ENCODE measurements around the gene UBA52. TPM values are rescaled to one million over a fixed set of nuclear protein-coding genes. Genes with fewer than 3 reads are reported as not detected.

The UBA52 gene
- total RNA-seq, 2 donors from 2014 or later, result 696 to 720 TPM

DNA sequence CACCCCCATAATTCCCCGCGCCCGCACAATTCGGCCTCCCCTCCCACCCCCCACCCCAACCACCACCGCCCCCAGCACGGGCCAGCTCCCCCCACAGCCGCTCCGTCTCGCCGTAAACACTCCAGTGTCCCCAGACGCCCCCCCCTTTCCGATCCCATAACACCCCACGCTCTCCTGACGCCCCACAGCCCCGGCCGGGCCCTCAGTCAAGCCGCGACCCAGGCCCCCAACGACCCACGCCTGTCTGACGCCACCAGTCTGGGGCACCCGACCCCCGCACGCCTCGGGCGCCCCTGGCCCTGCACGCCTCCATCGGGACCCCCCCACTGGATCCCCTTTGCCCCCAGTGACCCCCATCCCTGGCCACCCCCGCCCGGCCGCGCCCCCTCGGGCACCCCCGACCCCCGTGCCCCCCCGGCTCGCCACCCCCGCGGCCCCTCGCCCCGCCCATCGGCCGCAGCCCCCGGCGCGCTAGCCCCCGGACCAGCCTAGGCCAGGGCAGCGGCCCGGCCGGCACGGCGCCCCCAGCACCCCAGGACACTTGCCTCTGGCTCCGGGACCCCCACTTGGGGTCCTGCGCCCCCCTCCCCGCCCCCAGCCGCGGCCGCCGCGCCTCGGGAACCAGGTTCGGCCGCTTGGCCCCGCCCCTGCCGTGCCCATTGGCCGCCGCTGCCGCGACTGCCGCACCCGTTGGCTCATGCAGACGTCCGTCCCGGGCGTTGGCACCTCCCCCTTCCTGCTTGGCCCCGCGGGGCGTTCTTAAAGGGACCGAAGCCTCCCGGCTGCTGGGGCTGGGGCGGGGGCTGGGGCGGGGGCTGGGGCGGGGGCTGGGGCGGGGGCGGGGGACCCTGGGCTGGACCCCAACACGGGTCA is 28.5 kb upstream of the UBA52 start, which contains the start of gene FKBP8:
Gene FKBP8 (minus strand): TSS at position 633 of the 873 bp plus-strand sequence. CDS start 1,603 bp downstream, outside the sequence.
- DNase-seq (peak; percentile 96), ATAC-seq (peak; percentile 98 to 99)
- intact Hi-C loops (cut with DNase I), result no loop called here

DNA sequence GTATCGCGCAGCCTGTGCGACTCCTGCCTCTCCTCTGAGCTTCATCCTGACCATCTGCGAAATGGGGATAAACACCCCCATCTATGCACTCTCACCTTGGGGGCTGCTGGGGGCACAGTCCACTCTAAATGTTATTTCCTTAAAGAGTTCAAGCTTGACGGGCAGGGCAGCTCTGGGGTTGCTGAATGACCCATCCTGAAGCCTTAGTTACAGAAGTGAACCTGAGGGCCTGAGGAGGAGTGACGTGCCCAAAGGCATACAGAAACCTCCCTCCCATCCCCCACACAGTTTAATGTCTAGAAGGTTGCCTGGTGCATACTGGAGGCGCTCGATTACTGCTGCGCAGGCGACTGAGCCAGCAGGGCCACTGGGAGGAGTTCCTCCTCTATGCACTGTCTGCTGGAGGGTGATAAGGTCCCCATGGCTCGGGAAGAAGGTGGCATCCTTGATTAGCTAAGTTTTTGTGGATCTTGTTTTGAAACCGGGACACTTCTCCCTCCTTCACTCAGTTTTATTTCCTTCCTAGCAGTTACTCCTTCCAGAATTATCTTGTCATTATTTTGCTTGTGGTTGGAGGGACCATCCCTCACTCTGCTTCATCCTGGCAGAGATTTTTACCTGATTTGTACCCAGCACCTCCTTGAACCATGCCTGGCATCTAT is 27.7 kb upstream of the UBA52 start:
- intact Hi-C loops (cut with DNase I), result no loop called here
- no peak for DNase-seq

DNA sequence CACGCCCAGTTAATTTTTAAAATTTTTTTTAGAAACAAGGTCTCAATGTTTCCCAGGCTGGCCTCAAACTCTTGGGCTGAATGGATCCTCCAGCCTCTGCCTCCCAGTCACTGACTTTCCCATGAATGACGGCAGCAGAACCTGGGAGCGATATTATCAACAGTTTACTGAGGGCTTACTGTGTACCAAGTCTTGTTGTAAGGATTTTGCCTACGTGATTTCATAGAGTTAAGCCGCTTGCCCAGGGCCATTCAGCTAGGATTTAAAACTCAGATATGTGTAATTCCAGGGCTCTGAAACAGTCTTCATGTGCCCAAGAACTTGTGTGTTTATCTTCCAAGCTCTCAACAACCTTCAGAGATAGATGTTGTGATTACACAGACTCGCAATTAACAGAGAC is 20.0 kb upstream of the UBA52 start:
- ATAC-seq, result no peak
- DNase-seq, result no peak
- intact Hi-C loops (cut with DNase I), result no loop called here

More for the DNA sequence above, 27.7 kb upstream of the UBA52 start:
- ATAC-seq, result peak; percentile 31 to 81

DNA sequence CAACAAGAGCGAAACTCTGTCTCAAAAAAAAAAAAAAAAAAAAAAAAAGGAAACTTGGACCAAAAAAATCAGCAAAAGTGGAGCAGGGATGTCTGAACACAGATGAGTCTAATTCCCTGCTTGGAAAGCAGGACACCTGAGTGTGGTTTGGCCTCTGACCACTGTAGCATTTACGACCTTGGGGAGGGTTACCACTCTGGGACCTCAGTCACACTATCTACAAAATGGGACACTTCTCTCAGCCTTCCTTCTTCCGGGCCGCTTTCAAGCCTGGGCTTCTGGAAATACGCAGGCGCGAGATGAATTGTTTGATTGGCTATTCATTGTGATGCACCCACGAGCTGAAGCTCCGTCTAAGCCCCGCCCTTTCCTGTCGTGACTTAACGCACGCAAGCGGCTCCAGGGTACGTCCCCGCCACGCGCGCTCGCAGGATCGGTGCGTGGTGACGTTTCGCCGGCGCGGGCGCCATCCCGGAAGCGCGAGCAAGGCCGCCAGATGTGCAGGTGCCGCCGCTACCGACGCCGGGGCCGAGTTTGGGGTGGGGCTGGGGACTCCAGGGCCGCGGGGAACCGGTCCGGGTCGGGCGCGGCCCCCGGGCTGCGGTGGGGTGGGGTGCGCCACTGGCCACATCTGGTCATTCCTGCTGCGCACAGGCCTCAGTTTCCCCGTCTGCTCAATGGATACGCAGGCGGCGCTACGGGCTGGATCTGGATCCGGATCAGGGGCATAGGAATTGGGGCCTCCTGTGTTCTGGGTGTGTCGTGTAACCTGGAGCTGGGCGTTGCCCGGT is 14.1 kb upstream of the UBA52 start, which contains the start of gene KXD1:
Gene KXD1 (plus strand): TSS at position 460 of the 791 bp plus-strand sequence. CDS start 4,187 bp downstream, outside the sequence.
- intact Hi-C loops (cut with DNase I), result no loop called here
- DNase-seq (peak; percentile 99), ATAC-seq (peak; percentile 99)

DNA sequence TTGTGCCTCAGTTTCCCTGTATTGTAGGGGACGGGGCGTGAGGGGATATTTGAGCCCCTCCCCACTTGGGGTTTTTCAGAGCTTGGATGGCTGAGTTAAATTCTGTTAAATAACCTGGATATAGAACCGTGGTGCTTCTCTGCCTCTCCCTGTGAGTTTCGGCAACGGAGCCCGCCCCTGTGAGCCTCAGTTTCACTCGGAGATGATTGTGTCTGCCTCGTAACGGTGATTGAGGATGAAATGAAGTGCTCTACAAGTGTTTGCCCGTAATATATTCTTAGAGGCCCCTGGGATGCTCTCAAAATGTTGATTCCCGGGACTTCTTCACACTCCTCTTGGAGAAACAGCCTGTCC is 13.5 kb upstream of the UBA52 start:
- peak in 1 of 2 donors; percentile 1 for ATAC-seq
- intact Hi-C loops (cut with DNase I), result no loop called here
- no peak for DNase-seq

DNA sequence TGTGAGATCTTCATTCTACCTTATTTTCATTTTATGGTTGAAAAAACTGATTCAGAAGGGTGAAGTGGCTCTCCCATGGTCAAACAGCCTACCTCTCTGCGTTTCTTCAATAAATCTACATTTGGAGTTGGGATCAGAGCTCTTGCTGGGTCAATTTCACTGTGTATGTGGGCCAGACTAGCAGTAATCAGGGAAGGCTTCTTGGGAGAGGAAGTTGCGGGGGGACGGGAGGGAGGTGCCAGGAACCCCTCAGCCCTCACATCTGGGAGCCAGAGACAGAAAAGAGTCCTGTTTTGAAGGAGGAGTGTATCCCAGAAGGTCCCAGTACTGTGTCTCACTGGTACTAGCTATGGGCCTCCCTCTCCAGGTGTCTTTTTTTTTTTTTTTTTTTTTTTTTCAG is 13.1 kb upstream of the UBA52 start:
- ATAC-seq, result no peak
- intact Hi-C loops (cut with DNase I), result no loop called here
- no peak for DNase-seq

DNA sequence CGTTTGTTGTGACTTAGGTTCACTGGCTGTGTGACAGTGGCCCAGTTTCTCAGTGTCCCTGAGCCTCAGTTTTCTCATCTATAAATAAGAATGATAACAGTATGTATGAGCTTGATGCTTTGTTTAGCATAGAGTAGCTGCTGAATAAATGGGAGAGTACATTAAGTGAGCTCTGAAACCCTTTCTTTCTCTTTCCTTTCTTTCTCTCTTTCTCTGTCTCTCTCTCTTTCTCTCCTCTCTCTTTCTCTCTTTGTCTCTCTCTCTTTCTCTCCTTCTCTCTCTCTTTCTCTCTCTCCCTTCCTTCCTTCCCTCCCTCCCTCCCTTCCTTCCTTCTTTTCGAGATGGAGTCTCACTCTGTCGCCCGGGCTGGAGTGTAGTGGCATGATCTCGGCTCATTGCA is 12.0 kb upstream of the UBA52 start:
- no peak for DNase-seq
- intact Hi-C loops (cut with DNase I), result loop anchor here in 1 of 2 donors (10.0 kb wide), 1 partner anchor 95 kb away; no protein-coding TSS in a partner anchor
- ATAC-seq, result no peak

DNA sequence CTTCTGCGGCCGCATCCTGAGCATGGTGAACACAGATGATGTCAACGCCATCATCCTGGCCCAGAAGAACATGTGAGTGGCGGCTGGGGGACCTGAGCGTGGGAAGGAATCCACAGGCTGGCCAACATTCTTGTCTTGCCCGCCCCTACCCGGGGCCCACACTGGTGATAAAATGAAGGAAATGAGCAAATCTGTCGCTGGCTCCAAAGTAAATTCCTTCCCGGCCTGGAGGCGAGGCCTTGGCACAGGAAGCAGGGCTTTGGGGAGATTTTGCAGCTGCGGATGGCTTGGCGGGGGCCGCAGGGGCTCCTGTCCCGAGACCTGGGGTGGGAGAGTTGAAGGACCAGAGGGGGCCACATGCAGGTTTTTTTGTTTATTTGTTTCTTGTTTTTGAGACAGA is 9.6 kb upstream of the UBA52 start:
- ATAC-seq (peak; percentile 28 to 33), DNase-seq (peak; percentile 83)
- intact Hi-C loops (cut with DNase I), result loop anchor here in 1 of 2 donors (10.0 kb wide), 1 partner anchor 97 kb away; no protein-coding TSS in a partner anchor

DNA sequence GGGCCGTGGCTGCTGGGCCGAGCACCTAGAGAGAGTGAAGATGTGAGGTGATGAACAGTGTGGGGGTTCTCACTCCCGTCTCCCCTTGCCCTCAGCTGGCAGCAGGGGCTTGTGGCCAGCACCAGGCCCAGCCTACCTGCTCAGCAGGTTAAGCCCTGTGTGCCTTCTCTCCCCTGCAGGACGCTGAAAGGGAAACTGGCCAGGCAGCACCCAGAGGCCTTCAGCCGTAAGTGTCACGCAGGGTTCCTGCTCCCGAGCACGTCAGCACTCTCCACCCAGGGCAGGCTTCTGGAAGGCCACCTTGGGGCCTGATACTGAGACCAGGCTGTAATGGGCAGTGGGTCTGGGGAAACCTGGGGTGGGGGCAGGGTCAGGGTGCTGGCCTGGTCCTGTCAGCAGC is 4.7 kb upstream of the UBA52 start:
- no peak for DNase-seq
- no peak for ATAC-seq
- intact Hi-C loops (cut with DNase I), result loop anchor here in 1 of 2 donors (10.0 kb wide), 1 partner anchor 102 kb away; no protein-coding TSS in a partner anchor

DNA sequence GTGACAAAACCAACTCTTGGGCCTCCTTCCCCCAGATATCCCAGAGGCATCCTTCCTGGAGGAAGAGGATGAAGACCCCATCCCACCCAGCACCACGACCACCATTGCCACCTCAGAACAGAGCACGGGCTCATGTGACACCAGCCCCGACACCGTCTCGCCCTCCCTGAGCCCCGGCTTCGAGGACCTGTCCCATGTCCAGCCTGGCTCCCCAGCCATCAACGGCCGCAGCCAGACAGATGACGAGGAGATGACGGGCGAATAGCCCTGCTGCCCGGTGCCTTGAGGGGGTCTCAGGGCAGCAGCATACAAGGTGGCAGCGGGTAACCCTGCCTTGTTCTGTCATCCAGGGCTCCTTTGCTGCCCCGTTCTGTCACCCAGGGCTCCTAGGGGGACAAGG is 3.3 kb upstream of the UBA52 start:
- DNase-seq (no peak), ATAC-seq (no peak)
- intact Hi-C loops (cut with DNase I), result loop anchor here in 1 of 2 donors (10.0 kb wide), 1 partner anchor 104 kb away; no protein-coding TSS in a partner anchor

DNA sequence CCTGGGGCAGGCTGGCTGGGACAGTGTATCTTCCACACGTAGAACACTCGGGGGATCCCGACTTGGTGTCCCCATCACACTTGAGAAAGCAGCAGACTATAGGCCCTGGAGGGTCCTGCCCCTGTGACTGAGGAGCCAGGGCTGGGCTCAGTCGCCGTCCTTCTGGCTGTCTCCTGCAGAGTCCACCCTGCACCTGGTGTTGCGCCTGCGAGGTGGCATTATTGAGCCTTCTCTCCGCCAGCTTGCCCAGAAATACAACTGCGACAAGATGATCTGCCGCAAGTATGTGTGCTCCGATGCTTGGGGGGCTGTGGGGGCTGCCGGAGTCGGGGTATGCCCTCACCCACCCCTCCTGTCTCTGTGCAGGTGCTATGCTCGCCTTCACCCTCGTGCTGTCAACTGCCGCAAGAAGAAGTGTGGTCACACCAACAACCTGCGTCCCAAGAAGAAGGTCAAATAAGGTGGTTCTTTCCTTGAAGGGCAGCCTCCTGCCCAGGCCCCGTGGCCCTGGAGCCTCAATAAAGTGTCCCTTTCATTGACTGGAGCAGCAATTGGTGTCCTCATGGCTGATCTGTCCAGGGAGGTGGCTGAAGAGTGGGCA is 3.1 kb downstream of the UBA52 start:
- ATAC-seq (no peak), DNase-seq (no peak)
- intact Hi-C loops (cut with DNase I), result loop anchor here in 1 of 2 donors (5.0 kb wide), 1 partner anchor 117 kb away; no protein-coding TSS in a partner anchor

DNA sequence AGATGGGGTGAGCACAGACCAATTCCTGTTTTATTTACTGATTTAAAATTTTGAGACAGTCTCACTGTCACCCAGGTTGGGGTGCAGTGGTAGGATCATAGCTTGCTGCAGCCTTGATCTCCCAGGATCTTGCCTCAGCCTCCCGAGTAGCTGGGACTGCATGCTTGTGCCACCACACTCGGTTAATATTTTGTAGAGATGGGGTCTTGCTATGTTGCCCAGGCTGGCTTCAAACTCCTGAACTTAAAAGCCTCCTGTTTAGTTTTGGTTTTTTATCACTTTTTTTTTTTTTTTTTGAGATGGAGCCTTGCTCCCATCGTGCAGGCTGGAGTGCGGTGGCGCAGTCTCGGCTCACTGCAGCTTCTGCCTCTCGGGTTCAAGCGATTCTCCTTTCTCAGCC is 4.7 kb downstream of the UBA52 start:
- intact Hi-C loops (cut with DNase I), result no loop called here

DNA sequence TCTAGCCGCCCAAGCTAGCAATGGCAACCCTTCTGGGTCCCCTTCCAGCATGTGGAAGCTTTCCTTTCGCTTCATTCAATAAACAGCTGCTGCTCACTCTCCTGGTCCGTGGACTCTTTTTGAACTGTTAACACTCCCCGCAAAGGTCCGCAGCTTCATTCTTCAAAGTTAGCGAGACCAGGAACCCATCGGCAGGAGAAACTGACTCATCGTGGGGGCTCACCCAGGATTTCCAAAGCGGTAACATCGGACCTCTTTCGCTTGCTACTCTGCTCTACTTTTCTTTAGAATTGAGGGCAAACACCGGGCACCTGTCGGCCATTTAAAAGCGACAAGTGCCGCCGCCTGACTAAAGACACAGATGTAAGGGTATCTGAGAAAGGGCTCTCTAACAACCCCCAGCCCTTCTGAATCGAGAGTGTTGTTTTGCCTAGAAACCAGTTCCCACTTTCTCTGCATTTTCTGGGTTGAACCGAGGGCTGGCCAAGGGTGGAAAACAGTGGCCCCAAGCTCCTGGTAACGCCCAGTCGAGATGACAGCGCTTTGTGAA is 5.8 kb downstream of the UBA52 start:
- DNase-seq (no peak), ATAC-seq (no peak)
- intact Hi-C loops (cut with DNase I), result no loop called here

More for the DNA sequence above, 4.7 kb downstream of the UBA52 start:
- ATAC-seq (no peak), DNase-seq (no peak)

DNA sequence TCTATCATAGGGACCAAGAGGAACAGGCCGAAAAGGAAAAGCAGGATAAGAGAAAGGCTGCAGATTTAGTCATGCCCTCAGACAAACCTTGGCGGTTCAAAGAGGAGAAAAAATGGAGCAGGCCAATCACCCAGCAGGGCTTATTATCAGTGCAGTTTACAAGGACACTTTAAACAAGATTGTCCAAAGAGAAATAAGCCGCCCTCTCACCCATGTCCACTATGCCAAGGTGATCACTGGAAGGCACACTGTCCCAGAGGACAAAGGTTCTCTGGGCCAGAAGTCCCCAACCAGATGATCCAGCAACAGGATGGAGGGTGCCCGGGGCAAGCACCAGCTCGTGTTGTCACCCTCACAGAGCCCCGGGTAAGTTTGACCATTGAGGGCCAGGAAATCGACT is 8.7 kb downstream of the UBA52 start:
- intact Hi-C loops (cut with DNase I), result no loop called here
- DNase-seq (no peak), ATAC-seq (no peak)

DNA sequence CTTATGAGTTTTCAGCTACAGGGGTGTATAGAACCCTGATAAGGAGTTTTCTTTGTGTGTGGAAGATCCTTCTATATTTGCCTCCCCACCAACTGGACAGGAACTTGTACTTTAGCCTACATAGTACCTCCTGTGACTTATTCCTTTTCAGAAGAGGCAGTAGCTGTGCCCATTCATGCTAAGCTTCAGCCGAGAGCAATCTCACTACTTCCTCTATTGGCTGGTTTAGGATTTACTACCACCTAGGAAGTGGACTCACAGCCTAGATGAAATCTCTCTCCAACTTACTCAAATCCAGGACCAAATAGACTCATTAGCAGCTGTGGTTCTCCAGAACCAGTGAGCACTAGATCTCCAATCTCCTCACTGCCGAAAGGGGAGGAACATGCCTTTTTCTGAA is 14.6 kb downstream of the UBA52 start:
- intact Hi-C loops (cut with DNase I), result no loop called here
- DNase-seq (no peak), ATAC-seq (no peak)

DNA sequence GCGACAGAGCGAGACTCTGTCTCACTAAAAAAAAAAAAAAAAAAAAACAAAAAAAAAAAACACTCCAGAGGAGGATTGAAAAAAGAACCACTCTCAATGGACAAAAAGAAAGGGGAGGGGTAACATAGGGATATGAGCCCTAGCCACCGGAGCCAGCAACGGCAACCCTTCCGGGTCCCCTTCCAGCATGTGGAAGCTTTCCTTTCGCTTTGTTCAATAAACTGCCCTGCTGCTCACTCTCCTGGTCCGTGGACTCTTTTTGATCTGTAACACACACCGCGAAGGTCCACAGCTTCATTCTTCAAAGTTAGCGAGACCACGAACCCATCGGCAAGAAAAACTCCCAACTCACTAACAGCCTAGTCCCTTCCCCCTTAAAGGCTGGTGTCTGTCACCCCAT is 15.9 kb downstream of the UBA52 start:
- ATAC-seq, result no peak
- intact Hi-C loops (cut with DNase I), result no loop called here

DNA sequence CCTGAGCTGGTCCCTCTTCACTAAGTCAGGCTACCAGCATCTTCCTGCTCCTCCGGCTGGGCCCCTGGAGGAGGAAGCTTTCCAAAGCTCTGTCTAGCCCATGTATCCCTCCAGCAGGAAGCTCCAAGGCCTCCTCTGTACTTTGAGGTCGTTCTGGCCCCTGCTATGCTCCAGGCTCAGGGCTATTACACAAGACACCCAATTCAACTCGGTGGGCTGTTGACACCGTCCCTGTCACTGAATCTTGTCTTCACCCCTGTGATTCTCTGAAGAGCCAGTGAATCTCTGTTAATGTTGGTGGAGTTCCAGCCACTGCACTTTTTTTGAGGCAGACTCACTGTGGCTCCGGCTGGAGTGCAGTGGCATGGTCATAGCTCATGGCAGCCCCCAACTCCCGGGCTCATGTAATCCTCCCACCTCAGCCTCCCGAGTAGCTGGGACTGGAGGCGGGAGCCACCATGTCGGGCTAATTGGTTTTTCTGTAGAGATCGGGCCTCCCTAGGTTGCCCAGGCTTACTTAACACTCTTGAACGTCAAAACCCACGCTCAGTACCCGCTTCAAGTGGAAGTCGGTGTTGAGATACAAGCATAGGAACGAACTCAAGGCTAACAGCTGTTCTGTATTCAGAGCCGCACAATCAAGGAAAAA is 16.4 kb downstream of the UBA52 start:
- no peak for DNase-seq
- intact Hi-C loops (cut with DNase I), result no loop called here
- no peak for ATAC-seq

More for the DNA sequence above, 15.9 kb downstream of the UBA52 start:
- DNase-seq, result no peak
